Right kidney (tissue), 1 donor: ENCODE measurements around the gene UBAP2L.
"Not testable (repeated sequence)": the region's sequence is repeated elsewhere in the genome, so short reads cannot be mapped to it uniquely, and the experiment has no call there.

Experiments used
- DNase-seq: peaks from one replicate; pipeline ENCODE4 v3.0.0-alpha.2; 2016

Gene UBAP2L

DNA sequence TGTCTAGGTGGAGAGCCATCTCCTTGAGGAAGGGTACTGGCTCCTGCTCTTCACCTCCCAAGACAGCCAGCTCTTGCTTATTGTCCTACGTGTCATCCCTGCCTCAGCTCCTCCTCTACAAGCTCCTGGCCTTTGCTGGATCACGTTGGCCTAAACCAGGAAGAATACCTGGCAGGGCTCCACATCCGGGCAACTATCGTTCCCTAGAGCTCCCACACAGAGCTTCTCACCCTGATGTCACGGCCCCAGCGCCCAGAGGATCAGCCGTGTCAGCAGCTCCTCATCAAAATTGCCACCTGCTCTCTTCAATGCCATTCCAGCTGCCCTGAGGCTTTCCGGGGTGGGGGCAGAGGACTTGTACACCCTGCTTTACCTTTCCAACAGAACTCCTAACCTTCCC, 26.9 kb upstream of the UBAP2L start:
- no peak for DNase-seq

GRCh38 chr1:154198756-154199562, 21.8 kb upstream of the UBAP2L start:
- DNase-seq = peak; percentile 40

DNA sequence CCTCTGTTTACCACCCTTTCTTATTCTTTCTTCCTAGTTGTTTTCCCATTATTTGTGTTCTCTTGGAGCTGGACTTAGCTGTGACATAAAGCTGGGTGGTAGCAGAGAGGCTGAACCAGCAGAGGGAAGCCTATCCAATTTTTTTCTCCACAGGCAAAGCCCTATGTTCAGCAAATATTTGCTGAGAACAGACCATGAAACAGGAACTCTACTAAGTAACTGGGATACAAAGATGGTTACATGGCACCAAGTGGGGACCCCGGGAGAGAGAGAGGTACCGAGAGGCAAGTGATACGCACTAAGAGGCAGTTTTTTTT, 21.2 kb upstream of the UBAP2L start:
- DNase-seq = no peak

GRCh38 chr1:154205778-154206177, 15.0 kb upstream of the UBAP2L start:
- not testable (repeated sequence) for DNase-seq

DNA sequence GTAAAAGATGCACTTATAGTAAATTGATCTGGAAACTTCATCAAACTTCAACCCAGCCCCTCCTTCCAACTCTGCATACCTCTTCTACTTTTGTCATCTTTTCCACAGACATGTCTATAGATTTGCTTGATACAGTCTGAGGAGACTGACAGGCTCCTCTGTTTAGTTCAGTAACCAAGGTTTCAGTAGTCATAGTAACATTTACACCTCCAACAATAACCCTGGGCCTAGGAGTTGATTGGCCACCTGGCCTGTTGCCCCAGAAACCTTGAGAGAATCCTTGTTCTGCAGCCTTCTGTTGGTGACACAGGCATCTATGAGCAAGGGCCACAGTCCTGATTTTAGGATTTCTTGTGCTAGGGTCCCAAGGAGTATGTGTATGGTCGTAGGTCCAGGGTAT, 14.6 kb upstream of the UBAP2L start, which contains the start of gene CFAP141:
TSS of gene CFAP141 (minus strand) at position 138 of the 400 bp plus-strand sequence. CDS start at position 112, 26 bp downstream.
- DNase-seq = no peak

DNA sequence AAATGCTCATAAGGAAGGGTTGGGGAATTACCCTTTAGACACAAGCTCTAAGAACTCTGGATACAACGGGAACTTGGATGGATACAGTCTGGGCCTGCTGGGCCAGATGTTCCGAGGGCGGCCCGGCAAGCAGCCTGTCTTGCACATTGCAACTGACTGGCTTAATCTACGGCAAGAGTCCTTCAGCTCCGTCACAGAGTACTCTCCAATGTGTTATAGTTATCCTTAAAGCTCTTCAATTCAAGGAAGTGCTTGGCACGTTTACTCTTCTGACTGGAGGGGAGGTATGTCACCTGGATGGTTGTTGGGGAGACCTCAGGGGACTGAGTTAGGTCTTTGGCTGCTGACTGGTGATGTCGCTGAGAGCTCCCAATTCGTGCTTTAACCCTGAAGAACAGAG, 13.5 kb upstream of the UBAP2L start:
- DNase-seq = no peak

- no peak for DNase-seq
Observed at GRCh38 chr1:154208677-154209388, 11.9 kb upstream of the UBAP2L start.

DNA sequence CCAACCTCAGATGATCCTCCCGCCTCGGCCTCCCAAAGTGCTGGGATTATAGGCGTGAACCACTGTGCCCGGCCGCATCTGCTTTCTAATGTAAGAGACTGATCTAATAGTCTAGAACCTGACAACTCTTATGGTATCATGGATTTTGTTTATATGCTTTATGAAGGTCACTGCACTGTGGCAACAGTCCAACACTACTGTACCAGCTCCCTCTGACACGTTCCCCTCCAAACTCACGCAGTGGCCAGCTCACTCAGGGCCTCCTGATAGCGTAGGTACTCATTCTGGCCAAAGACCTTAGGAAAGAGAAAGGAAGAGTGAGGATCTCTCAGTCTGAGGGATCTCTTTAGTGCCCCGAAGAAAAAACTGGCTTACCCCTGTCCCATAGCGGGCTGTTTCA, 8.7 kb upstream of the UBAP2L start:
- DNase-seq = no peak

DNA sequence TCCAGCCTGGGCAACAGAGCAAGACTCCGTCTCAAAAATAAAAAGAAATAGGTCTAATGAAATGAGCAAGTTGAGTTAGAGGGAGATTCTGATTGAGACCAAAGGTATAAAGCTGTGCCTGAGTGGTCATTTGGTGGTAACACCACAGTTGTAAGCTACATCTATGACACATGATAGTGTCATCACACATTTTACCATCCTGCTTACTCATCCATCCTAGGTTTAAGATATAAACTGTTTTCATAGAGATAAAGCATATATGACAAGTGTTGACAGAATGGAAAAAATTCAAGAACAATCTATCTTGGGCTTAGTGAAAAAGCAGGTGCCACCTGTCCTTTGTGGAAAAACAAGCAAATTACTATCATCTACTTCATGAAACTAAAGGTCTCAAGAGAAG, 7.5 kb upstream of the UBAP2L start:
- DNase-seq = no peak

GRCh38 chr1:154218545-154218944, 2.2 kb upstream of the UBAP2L start:
- no peak for DNase-seq

DNA sequence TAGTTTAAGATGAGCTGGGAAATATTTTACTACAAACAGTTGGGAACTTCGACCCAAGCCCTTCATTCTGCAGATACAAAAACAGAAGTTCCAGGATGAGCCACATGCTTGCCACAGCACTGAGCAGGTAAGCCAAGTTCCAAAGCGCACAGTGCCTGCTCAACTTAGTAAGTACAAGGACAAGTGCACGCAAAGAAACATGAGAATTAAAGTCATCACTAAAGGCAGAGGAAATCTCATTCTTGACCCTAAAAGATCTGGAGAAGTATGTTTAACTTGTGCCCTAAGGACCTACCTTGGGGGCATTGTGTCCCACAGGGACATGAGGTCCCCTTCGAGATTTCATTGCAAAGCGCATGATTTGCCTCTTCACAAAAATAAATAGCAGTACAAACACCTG, 1.2 kb upstream of the UBAP2L start:
- no peak for DNase-seq

- DNase-seq = no peak
Observed at GRCh38 chr1:154220970-154221277, 169 bp downstream of the UBAP2L start.

DNA sequence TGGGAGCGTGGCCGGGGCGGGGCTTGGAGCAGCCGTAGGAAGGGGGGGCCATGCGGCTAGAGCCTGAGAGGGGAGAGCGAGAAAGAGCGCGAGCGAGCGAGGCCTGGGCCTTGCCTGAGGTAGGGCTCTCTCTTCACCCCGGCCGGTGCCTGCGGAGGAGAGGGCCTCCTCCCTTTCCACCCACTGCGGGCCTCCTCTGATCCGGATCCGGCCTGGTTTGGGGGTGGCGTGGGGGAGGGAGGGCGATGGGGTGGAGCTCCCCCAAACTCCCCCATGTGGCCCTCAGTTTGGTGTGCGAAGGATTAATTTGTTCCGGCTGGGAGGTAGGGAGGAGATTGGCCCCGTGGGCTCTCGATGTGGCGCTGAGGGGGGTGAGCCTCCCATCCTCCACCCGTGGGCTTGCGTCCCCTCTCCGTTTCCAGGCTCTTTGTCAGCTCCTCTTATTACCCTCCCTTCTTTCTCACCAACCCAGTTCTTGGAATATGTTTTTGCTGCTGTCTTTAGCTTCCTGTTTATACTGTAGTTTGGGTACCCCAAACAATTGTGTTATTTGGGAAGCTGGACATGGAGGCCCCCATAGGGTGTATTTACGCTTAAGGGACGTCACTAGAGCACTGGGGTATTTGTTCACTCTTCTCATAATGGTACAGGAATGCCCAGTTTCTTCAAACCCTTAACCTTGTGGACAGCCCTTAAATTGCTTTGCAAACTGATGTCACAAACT, 685 bp downstream of the UBAP2L start:
- peak; percentile 68 for DNase-seq

DNA sequence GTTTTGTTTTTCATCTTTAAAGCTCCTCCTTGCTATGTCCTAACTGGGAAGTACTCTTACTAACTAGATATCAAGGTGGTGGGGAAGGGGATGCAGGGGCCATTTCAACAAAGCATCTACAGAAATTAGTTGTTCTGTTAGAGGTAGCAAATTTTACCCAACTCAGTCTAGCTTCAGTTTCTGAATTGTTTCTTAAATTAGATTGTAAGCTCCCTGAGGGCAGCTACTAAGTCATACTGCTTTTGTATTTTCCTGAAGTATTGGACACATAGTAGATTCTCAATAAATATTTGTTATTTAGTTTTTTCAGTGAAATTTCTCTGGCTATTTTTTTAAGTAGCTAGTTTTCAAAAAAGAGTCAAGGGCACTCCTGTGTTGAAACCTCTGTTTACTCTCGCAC, 1.8 kb downstream of the UBAP2L start:
- DNase-seq = no peak

GRCh38 chr1:154222918-154223317, 2.2 kb downstream of the UBAP2L start:
- no peak for DNase-seq

DNA sequence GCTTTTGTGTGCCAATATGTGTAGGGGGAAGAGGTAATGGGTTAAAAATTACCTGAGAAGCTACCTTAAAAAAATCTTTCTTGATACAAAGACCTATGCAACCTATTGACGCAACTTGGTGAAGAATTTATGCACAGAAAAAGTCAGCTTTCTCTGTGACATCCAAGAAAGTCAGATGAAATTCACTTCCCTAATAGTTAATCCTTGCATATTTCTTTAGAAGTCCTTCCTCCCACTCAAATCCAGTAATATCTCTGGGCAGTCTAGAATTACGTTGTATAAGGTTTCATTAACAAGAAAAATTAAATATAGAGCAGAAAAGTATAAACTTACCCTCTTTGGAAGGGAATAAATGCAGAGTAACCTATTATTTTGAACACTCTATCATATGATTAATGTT, 2.9 kb downstream of the UBAP2L start:
- no peak for DNase-seq

GRCh38 chr1:154225370-154225769, 4.6 kb downstream of the UBAP2L start:
- no peak for DNase-seq

DNA sequence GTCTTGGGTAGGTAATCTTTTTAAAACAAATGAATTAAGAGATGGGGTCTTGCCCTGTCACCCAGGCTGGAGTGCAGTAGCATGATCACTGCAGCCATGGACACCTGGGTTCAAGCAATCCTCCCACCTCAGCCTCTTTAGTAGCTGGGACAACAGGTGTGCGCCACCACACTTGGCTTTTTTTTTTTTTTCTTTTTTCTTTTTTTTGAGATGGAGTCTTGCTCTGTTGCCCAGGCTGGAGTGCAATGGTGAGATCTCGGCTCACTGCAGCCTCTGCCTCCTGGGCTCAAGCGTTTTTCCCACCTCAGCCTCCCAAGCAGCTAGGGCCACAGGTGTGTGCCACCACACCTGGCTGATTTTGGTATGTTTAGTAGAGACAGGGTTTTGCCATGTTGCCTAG, 10.4 kb downstream of the UBAP2L start:
- DNase-seq = not testable (repeated sequence)

- not testable (repeated sequence) for DNase-seq
Observed at GRCh38 chr1:154233127-154233526, 12.4 kb downstream of the UBAP2L start.

DNA sequence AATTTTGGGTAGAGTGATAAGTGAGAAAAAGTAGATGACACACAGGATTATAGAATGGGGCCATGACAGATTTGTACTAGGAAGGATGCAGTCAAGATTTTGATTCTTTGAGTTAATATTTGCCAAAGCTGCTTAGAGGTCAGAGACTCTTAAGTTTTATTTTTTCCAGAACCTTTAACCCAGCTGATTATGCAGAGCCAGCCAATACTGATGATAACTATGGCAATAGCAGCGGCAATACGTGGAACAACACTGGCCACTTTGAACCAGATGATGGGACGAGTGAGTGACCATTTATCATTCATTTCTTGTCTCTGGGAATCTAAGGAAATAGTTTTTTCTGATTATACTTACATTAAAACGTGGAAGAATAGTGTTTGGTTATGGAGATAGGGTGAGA, 16.1 kb downstream of the UBAP2L start:
- no peak for DNase-seq

DNA sequence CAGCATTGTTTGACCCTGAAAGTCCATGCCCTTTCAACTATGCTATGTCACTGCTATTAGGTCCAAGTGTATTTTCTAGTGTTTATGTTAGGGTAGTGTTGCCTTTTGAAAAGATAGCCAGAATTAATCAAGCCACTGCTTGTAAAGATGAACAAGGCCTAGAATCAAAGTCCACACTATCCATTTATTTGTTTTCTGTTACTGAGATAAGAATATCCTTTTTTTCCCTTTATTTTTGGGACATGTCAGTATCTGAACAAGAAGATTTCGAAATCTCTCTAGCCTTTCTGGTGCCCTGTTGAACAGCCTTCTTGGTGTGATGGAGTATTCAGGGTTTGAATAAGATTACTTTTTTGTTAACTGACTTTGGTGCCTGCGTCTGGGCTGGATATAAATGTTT, 16.7 kb downstream of the UBAP2L start:
- DNase-seq = no peak

- DNase-seq = no peak
Observed at GRCh38 chr1:154237880-154238506, 17.2 kb downstream of the UBAP2L start.

DNA sequence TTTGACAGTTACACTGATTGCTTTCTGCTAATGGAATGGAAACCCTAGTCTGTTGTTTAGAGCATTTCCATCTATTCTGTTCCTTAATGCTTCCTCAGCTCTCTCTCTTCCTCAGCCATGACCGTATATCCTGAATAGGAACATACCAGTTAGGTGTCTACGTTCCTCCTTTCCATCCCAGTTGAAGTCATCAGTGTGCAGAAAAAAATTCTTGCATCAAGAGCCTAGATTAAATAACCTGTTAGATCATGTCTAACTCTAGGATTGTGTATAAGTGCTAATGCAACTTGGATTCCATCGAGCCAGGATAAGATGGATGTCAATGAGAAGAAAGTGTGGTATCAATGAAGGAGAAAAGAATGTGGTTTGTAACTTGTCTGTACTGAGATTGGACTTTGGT, 18.7 kb downstream of the UBAP2L start:
- no peak for DNase-seq
